HG03442 (cell line): Measurements from ENCODE around the gene NACC2.

Experiments used
- ATAC-seq: cut with Tn5 transposase; IDR thresholded peaks from one replicate; pipeline ENCODE4 v1.9.1; 2021; ENCODE audit warnings: mild to moderate bottlenecking, moderate library complexity; ENCODE audit not compliant: unreplicated experiment

The NACC2 gene

GRCh38 chr9:135985889-135986288, 109.2 kb downstream of the NACC2 start:
- ATAC-seq, result no peak

GRCh38 chr9:135985459-135985774, 109.7 kb downstream of the NACC2 start:
- ATAC-seq, result no peak

GRCh38 chr9:135984072-135984710, 110.9 kb downstream of the NACC2 start:
- no peak for ATAC-seq

- no peak for ATAC-seq
Measured at GRCh38 chr9:135983208-135984071, 111.6 kb downstream of the NACC2 start.

- ATAC-seq, result no peak
Measured at GRCh38 chr9:135982499-135983207, 112.4 kb downstream of the NACC2 start.

GRCh38 chr9:135980926-135981630, 114.0 kb downstream of the NACC2 start:
- ATAC-seq, result no peak

- ATAC-seq, result no peak
Measured at GRCh38 chr9:135979547-135980166, 115.4 kb downstream of the NACC2 start.

- no peak for ATAC-seq
Measured at GRCh38 chr9:135978642-135979546, 116.2 kb downstream of the NACC2 start.

GRCh38 chr9:135976944-135977343, 118.1 kb downstream of the NACC2 start:
- ATAC-seq, result no peak

- ATAC-seq, result no peak
Measured at GRCh38 chr9:135976531-135976930, 118.6 kb downstream of the NACC2 start.

GRCh38 chr9:135975834-135976233, 119.3 kb downstream of the NACC2 start:
- ATAC-seq, result no peak

- ATAC-seq, result no peak
Measured at GRCh38 chr9:135974220-135974573, 120.9 kb downstream of the NACC2 start.

- ATAC-seq, result no peak
Measured at GRCh38 chr9:135973277-135974219, 121.5 kb downstream of the NACC2 start.

GRCh38 chr9:135971892-135972291, 123.2 kb downstream of the NACC2 start:
- ATAC-seq, result no peak

- no peak for ATAC-seq
Measured at GRCh38 chr9:135971111-135971766, 123.8 kb downstream of the NACC2 start.

- no peak for ATAC-seq
Measured at GRCh38 chr9:135970128-135970815, 124.8 kb downstream of the NACC2 start.

GRCh38 chr9:135969064-135969683, 125.9 kb downstream of the NACC2 start:
- no peak for ATAC-seq
